GM21526 (cell line): ENCODE results near the gene ZSCAN4.

Experiments used
- ATAC-seq: cut with Tn5 transposase; IDR thresholded peaks from one replicate; pipeline ENCODE4 v1.9.1; 2021; ENCODE audit warnings: moderate library complexity; ENCODE audit not compliant: unreplicated experiment, low FRiP score

Gene ZSCAN4

GRCh38 chr19:57672466-57672865 is 3.7 kb downstream of the ZSCAN4 start:
- ATAC-seq: no peak

GRCh38 chr19:57675881-57676280 is 7.1 kb downstream of the ZSCAN4 start:
- ATAC-seq: no peak

- no peak for ATAC-seq
Observed at GRCh38 chr19:57682226-57682766, 13.6 kb downstream of the ZSCAN4 start.

GRCh38 chr19:57686727-57687126 is 18.0 kb downstream of the ZSCAN4 start:
- ATAC-seq: no peak

GRCh38 chr19:57687363-57688010 is 18.8 kb downstream of the ZSCAN4 start:
- no peak for ATAC-seq

- ATAC-seq: no peak
Observed at GRCh38 chr19:57688011-57688763, 19.5 kb downstream of the ZSCAN4 start.

GRCh38 chr19:57689750-57690149 is 21.0 kb downstream of the ZSCAN4 start:
- ATAC-seq: no peak

- no peak for ATAC-seq
Observed at GRCh38 chr19:57701625-57702024, 32.9 kb downstream of the ZSCAN4 start.

GRCh38 chr19:57706346-57706745 is 37.6 kb downstream of the ZSCAN4 start:
- ATAC-seq: no peak

- ATAC-seq: no peak
Observed at GRCh38 chr19:57708641-57709361, 40.1 kb downstream of the ZSCAN4 start, which contains the start of gene ZNF154. Gene ZNF154, minus strand, starts transcription at chr19:57709204. Its CDS starts 233 bp downstream, at chr19:57708971.

- ATAC-seq: no peak
Observed at GRCh38 chr19:57709616-57710015, 40.9 kb downstream of the ZSCAN4 start.

- no peak for ATAC-seq
Observed at GRCh38 chr19:57712222-57712621, 43.5 kb downstream of the ZSCAN4 start.

- no peak for ATAC-seq
Observed at GRCh38 chr19:57719424-57719823, 50.7 kb downstream of the ZSCAN4 start.

- no peak for ATAC-seq
Observed at GRCh38 chr19:57719901-57720519, 51.3 kb downstream of the ZSCAN4 start.

GRCh38 chr19:57720878-57721277 is 52.1 kb downstream of the ZSCAN4 start:
- no peak for ATAC-seq
